GM12864 (cell line): ENCODE data around the gene SLC24A4.

Experiments used
- DNase-seq: peaks from one replicate; pipeline ENCODE4 v3.0.0-alpha.2; 2011; ENCODE audit warnings: low read depth
- H3K4me3 ChIP-seq: 2 replicates; pipeline ENCODE4 v1.5.1; 2011; ENCODE audit warnings: mild to moderate bottlenecking, low read depth, low read length, control low read depth
- CTCF ChIP-seq: IDR thresholded peaks from 2 replicates; pipeline ENCODE4 v1.5.1; 2011; ENCODE audit warnings: low read depth, mild to moderate bottlenecking, moderate library complexity, low read length, control low read depth, inconsistent platforms; ENCODE audit errors: missing control alignments

Gene SLC24A4

GRCh38 chr14:92546347-92547053, 223.5 kb downstream of the SLC24A4 start:
- DNase-seq: no peak
- H3K4me3 ChIP-seq: no peak overlapping the region
- no peak for TF ChIP-seq CTCF

GRCh38 chr14:92549105-92549858, 226.3 kb downstream of the SLC24A4 start:
- no peak overlapping the region for H3K4me3 ChIP-seq
- no peak for TF ChIP-seq CTCF
- no peak for DNase-seq

GRCh38 chr14:92549859-92550230, 226.9 kb downstream of the SLC24A4 start:
- no peak for DNase-seq
- TF ChIP-seq CTCF: no peak
- no peak overlapping the region for H3K4me3 ChIP-seq
